ENCODE measurements around the gene ALX3. TPM values are rescaled to one million over a fixed set of nuclear protein-coding genes. Genes with fewer than 3 reads are reported as not detected.

The ALX3 gene
- total RNA-seq: not detected
- long read RNA-seq: 0 reads

DNA sequence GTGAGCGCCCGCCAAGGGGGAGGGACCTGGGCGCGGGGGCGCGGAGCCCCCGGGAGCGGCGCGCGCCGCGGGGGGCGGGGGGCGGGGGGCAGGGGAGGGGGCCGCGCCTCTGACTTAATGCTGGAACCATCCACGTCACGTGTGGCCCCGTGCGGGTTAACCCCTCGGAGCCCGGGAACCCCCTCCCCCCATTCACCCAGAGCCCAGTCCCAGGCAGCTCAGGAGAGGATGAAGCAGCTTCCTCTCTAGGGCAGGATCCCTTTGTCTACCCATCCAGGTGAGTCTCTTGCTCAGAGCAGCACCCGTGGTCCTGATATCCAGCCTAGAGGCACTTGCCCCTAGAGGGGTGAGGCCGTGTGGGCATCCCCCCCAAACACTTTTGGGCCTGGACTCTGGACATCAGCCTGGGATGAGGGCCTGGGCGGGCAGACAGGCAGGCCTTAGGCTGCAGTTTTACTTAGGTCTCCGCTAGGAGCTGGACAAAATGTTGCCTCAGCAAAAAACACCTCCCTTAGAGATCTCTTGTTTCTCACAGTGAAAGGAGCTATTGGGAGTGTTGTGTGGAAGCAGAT lies at the start of gene ALX3:
Gene ALX3, minus strand, starts transcription at position 2 of the 572 bp plus-strand sequence. CDS start 60 bp downstream, outside the sequence.
- DNase-seq: no peak
- TF ChIP-seq, protein P1, sequence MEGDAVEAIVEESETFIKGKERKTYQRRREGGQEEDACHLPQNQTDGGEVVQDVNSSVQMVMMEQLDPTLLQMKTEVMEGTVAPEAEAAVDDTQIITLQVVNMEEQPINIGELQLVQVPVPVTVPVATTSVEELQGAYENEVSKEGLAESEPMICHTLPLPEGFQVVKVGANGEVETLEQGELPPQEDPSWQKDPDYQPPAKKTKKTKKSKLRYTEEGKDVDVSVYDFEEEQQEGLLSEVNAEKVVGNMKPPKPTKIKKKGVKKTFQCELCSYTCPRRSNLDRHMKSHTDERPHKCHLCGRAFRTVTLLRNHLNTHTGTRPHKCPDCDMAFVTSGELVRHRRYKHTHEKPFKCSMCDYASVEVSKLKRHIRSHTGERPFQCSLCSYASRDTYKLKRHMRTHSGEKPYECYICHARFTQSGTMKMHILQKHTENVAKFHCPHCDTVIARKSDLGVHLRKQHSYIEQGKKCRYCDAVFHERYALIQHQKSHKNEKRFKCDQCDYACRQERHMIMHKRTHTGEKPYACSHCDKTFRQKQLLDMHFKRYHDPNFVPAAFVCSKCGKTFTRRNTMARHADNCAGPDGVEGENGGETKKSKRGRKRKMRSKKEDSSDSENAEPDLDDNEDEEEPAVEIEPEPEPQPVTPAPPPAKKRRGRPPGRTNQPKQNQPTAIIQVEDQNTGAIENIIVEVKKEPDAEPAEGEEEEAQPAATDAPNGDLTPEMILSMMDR (IDR thresholded peaks at IDR 0.05; ENCODE audit: borderline replicate concordance): no peak
- Histone ChIP-seq H3K27me3 (ENCODE audit: low read depth) (peaks cover 98% of the 10 kb centered on the region), H3K36me3 (no peaks in the 10 kb centered on the region), H3K4me3 (peak within 1 kb of the TSS; percentile 58), H3K27ac (replicated peaks) (no peak within 1 kb of the TSS), H3K4me1 (peaks cover 28% of the 10 kb centered on the region), H3K9me3 (replicated peaks) (no peaks in the 10 kb centered on the region)
- intact Hi-C loops (cut with micrococcal nuclease): no loop called here

DNA sequence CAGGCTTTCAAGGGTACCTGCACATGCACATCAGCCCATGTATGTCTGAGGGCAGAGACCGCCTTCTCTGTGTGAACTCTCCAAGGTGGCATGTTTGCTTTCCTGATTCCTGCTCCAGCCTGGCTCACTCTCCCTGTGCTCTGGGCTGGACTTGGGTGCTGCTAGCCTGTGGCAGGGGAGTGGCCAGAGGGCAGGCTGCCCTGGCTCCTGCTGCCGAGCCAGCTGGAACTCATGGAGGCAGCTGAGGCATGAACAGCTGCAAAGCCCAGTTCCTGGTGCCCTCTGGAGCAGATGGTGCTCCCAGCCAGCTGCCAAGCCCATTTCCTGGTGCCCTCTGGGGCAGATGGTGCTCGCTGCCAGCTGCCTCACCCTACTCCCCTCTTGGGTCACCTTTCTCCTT lies 49.4 kb upstream of the ALX3 start:
- TF ChIP-seq, protein P1 (IDR thresholded peaks at IDR 0.05; ENCODE audit: borderline replicate concordance): no peak
- intact Hi-C loops (cut with micrococcal nuclease): no loop called here

DNA sequence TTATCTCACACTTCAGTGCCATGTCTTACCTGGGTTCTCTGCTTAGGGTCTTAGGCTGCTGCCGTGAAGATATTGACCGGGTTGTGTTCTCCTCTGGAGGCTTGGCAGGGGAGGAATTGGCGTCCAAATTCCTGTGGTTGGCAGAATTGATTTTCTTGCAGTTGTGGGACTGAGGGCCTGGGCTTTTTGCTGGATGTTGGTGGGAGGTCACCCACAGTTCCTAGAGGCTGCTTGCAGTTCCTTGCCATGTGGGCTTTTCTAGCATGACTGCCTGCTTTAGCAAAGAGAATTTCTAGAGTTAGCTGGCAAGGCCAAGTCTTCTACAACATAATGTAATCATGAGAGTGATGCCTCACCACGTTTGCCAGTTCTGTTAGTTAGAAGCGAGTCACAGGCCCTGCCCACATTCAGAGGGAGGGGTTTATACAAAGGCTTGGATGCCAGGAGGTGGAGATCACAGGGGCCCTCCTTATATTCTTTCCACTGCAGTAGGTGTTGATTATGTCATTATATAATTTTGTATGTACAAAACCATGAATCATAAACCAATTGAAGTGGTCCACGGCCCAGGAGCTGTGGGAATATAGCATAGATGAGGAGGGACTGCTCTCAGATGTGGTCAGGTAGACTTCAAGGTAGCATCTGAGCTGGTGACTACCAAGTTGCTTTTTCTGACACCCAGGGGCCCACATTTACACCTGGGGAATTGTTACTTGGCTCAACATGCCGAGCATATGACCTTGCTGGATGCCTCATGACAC lies 48.3 kb upstream of the ALX3 start:
- intact Hi-C loops (cut with micrococcal nuclease): no loop called here
- TF ChIP-seq, protein P1 (IDR thresholded peaks at IDR 0.05; ENCODE audit: borderline replicate concordance): no peak
- no peaks in the 10 kb centered on the region for H3K36me3 ChIP-seq
- peaks cover 38% of the 10 kb centered on the region for H3K27me3 ChIP-seq (ENCODE audit: low read depth)
- no peaks in the 10 kb centered on the region for H3K4me1 ChIP-seq
- no peak for DNase-seq
- H3K27ac ChIP-seq (replicated peaks): no peak overlapping the region
- H3K9me3 ChIP-seq (replicated peaks): peaks cover 4% of the 10 kb centered on the region
- H3K4me3 ChIP-seq: no peak overlapping the region

More for the DNA sequence above, 49.4 kb upstream of the ALX3 start:
- no peaks in the 10 kb centered on the region for H3K4me1 ChIP-seq
- H3K4me3 ChIP-seq: no peak overlapping the region
- H3K36me3 ChIP-seq: no peaks in the 10 kb centered on the region
- peaks cover 10% of the 10 kb centered on the region for H3K9me3 ChIP-seq (replicated peaks)
- peaks cover 28% of the 10 kb centered on the region for H3K27me3 ChIP-seq (ENCODE audit: low read depth)
- DNase-seq: no peak
- H3K27ac ChIP-seq (replicated peaks): no peak overlapping the region

DNA sequence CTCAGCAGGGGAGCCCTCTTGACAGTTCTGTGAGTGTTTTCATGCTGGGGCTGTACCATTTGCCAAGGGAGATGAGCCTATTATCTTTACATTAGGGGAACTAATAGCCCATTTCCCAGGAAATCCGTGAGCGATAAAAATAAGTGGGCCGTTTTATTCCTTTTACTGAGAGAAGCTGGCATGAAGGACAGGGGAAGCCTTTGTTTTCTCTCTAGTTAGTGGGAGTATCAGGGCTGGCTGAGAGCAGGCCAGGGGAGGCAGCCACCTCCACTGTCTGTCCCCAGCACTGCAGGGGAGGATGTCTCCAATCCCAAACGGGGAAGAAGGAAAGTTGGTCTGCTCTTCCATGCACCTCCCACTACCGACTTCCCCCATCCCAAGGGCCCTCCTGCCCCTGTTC lies 44.3 kb upstream of the ALX3 start:
- Histone ChIP-seq H3K36me3 (no peaks in the 10 kb centered on the region), H3K27me3 (ENCODE audit: low read depth) (peaks cover 69% of the 10 kb centered on the region), H3K4me1 (no peaks in the 10 kb centered on the region), H3K27ac (replicated peaks) (no peak overlapping the region), H3K4me3 (no peak overlapping the region), H3K9me3 (replicated peaks) (no peaks in the 10 kb centered on the region)
- no peak for DNase-seq
- TF ChIP-seq, protein P1 (IDR thresholded peaks at IDR 0.05; ENCODE audit: borderline replicate concordance): no peak
- intact Hi-C loops (cut with micrococcal nuclease): no loop called here

DNA sequence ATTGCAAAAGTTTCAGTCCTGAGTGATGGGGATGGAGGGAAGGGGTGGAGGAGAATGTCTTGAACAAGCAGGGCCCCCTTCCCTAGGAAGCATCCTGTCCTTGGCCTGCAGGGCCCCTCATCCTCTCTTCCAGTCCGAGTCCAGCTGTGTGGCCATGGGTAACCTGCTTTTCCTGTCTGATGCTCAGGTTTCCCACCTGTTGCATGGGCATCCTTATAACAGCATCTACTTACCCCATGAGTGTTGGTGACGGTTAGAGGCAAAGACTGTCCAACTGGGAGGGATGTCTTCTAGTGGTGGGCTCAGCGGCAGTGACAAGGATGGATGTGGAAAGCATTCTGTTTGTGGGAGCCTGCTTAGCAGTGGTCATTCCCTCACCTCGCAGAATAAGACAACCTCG lies 43.7 kb upstream of the ALX3 start:
- no peak overlapping the region for H3K4me3 ChIP-seq
- TF ChIP-seq, protein P1 (IDR thresholded peaks at IDR 0.05; ENCODE audit: borderline replicate concordance): no peak
- peaks cover 74% of the 10 kb centered on the region for H3K27me3 ChIP-seq (ENCODE audit: low read depth)
- DNase-seq: no peak
- H3K4me1 ChIP-seq: no peaks in the 10 kb centered on the region
- no peaks in the 10 kb centered on the region for H3K36me3 ChIP-seq
- intact Hi-C loops (cut with micrococcal nuclease): no loop called here
- no peak overlapping the region for H3K27ac ChIP-seq (replicated peaks)
- no peaks in the 10 kb centered on the region for H3K9me3 ChIP-seq (replicated peaks)
